Kidney tubule cell (primary cell): Measurements from ENCODE around the gene TRIM8.

Source experiments
- DNase-seq: peaks from one replicate; pipeline ENCODE4 v3.0.0-alpha.2; 2018; ENCODE audit warnings: low spot score

The TRIM8 gene

GRCh38 chr10:102701796-102702195 is 57.5 kb downstream of the TRIM8 start:
- no peak for DNase-seq

DNA sequence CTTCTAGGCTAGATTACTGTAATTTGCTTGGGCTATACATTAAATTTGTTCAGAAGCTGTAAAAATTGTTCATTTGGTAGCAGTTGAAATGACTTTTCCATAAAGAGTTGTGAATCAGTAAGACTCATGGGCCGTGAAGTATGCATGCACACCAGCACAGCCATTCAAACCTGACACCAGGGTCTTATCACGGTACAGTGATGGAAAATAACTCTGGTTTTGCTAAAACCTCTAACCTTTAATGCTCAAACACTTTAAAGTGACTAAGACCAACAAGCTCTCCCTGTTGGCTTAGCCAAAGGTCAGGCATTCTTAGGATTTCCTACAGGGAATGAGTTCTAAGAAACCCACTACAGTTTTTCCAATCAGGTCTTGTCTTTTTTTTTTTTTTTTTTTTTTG is 58.5 kb downstream of the TRIM8 start:
- peak; percentile 21 for DNase-seq

DNA sequence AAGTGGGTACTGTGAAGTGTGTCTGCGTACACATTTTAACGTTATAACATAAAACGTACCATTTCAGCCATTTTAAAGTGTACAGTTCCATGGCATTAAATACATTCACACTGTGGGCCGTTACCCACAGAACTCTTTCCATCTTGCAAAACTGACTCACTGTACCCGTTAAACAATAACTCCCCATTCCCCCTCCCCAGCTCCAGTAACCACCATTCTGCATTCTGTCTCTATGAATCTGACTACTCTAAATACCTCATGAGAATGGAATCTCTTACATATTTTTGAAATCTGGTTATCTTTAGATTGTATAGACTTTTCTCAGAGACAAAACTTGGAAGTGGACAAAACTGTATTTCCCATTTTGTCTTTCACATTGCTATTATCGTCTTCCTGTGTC is 60.6 kb downstream of the TRIM8 start:
- peak; percentile 88 for DNase-seq

- DNase-seq: no peak
These were observed 61.3 kb downstream of the TRIM8 start for GRCh38 chr10:102705531-102705930.
